HG03103 (cell line): ENCODE results near the gene UGT1A6.
"Not testable (repeated sequence)": the region's sequence is repeated elsewhere in the genome, so short reads cannot be mapped to it uniquely, and the experiment has no call there.

ENCODE experiments used
- ATAC-seq: cut with Tn5 transposase; IDR thresholded peaks from one replicate; pipeline ENCODE4 v1.9.1; 2021; ENCODE audit warnings: low read depth; ENCODE audit not compliant: unreplicated experiment

The UGT1A6 gene

DNA sequence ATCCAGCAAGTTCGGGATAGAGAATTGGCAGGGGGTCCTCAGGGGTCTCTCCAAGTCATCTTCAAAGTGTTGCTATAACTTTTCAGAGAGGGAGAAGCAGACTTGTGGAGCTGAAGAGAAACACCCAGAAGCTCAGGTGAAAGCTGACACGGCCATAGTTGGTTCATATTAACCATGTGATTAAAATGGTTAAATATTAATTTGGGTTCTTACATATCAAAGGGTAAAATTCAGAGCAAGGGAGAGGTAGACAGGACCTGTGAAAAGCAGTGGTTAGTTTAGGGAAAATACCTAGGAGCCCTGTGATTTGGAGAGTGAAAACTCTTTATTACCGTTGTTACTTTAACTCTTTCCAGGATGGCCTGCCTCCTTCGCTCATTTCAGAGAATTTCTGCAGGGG, at the start of gene UGT1A6:
Gene UGT1A6 (plus strand): TSS at position 243 of the 400 bp plus-strand sequence. CDS start 115 bp downstream, at position 358.
- ATAC-seq: no peak

GRCh38 chr2:233643128-233643527, 49.6 kb upstream of the UGT1A6 start:
- ATAC-seq: no peak

- ATAC-seq: not testable (repeated sequence)
These were observed 46.7 kb upstream of the UGT1A6 start for GRCh38 chr2:233646033-233646432.

DNA sequence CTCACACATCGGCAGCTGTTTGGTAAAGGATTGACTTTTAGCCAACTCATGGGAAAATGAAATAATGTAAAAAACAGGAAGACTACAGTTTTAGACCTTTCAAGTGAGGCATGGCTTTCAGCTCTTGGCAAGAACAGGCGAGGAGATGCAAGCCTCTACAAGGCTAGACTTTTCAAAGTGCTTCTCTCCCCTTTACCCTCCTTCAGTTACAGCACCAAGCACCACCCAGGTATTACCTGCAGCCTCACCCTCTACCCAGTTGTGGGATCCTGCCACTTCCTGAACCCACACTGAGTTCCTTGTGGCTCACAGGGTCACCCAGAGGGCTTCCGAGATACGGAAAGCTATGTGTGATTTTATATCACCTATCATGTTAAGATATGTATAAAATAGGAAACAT, 41.7 kb upstream of the UGT1A6 start:
- no peak for ATAC-seq

- ATAC-seq: no peak
These were observed 41.3 kb upstream of the UGT1A6 start for GRCh38 chr2:233651430-233651829.

GRCh38 chr2:233654501-233654900, 38.2 kb upstream of the UGT1A6 start:
- no peak for ATAC-seq

DNA sequence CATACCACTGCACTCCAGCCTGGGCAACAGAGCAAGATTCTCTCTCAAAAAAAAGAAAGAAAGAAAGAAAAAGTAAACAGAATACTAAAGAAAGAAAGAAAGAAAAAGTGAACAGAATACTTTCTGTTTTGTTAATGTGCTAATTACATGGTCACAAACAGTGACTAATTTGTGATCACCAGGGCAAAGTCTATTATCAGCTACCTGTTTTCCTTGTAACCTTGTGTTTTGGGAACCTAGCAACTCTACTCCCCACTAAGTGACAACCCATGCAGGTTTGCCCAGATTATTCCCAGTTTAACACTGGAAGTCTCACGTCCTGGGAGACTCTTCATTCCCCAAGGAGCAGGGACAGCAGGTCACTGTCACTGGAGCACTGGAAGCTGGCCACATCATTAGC, 37.6 kb upstream of the UGT1A6 start:
- no peak for ATAC-seq

- ATAC-seq: not testable (repeated sequence)
These were observed 36.7 kb upstream of the UGT1A6 start for GRCh38 chr2:233655943-233656342.

DNA sequence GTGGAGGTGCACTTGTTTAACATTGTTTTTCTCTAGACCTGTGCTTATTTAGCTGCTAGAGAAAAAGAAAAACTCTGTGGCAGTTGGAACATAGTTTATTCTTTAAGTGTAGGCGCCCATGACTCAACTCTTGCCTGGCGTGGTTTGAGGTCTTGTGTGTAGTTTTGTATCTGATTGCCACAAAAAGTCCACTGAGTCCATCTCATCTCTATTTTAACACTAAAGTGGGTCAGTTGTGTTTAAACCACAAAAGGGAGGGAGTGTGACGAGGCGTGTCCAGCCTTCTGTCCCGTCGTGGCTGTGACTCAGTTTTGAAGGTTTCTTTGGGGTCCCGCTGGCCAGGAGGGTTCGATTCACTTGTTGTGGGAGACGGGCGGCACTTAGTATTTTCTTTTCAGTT, 36.2 kb upstream of the UGT1A6 start:
- no peak for ATAC-seq

DNA sequence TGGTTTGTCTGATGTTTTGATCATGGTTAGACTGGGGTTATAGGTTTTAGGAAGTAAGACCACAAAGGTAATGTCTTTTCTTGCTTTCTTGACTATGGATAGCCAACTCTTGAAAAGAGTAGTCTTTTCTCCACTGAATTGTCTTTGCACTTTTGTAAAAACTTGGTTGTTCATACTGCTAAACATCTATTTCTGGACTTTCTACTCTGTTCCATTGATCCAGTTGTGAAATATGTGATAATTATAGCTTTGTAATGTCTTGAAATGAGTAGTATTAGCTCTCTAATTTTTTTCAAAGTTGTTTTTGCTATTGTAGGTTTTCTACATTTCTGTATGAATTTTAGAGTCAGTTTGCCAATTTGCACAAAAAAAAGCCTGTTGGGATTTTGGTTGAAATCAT, 34.1 kb upstream of the UGT1A6 start:
- no peak for ATAC-seq

DNA sequence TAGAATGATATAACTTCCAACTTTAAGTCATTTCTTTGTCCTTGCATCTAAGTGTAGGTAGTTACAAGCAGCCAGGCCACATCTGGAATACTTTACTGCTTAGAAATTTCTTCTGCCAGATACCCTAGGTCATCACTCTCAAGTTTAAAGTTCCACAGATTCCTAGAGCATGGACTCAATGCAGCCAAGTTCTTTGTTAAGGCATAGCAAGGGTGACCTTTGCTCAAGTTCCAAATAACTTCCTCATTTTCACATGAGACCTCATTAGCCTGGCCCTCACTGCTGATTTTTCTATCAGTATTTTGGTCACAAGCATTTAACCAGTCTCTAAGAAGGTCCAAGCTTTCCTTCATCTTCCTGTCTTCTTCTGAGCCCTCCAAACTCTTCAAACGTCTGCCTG, 28.8 kb upstream of the UGT1A6 start:
- no peak for ATAC-seq

DNA sequence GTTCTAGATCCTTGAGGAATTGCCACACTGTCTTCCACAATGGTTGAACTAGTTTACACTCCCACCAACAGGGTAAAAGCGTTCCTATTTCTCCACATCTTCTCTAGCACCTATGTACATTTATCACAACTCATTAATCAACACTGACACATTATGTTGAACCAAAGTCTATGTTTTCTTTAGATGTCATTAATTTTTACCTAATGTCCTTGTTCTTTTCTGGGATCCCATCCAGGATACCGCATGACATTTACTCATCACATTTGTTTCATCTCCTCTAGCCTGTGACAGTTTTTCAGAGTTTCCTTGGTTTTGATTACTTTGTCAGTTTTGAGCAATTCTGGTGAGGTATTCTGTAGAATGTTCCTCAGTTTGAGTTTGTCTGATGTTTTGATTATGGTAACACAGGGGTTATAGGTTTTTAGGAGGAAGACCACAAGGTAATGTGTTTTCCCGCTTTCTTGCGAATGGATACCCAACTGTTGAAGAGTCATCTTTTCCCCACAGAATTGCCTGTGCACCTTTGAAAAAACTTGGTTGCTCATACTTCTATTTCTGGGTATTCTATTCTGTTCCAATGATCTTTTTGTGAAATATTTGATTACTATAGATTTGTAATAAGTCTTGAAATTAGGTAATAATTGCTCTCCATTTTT, 24.0 kb upstream of the UGT1A6 start:
- no peak for ATAC-seq

- ATAC-seq: no peak
These were observed 21.2 kb upstream of the UGT1A6 start, which contains the start of gene UGT1A9 for GRCh38 chr2:233671290-233672161. TSS of gene UGT1A9 (plus strand) at chr2:233671898. CDS start at chr2:233671935, 37 bp downstream.

- ATAC-seq: no peak
These were observed 19.8 kb upstream of the UGT1A6 start for GRCh38 chr2:233672886-233673285.

GRCh38 chr2:233673896-233674295, 18.8 kb upstream of the UGT1A6 start:
- no peak for ATAC-seq

DNA sequence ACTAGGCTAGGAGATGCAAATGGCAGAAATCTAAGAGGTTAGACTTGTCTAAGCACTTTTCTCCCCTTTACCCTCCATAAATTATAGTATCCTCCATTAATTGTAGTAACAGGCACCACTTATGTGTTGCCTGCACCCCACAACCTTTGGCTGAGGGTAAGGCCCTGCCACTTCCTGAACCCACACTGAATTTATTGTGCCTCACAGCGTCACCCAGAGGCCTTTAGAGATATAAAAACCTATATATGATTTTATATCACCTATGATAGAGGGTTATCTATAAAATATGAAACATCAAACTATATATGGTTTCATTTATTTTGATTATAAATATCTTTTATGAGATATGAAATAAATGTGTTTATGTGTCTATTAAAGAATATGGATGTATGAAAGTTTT, 18.4 kb upstream of the UGT1A6 start:
- no peak for ATAC-seq

GRCh38 chr2:233674995-233675394, 17.7 kb upstream of the UGT1A6 start:
- ATAC-seq: no peak

- no peak for ATAC-seq
These were observed 16.6 kb upstream of the UGT1A6 start for GRCh38 chr2:233676046-233676445.

GRCh38 chr2:233679196-233679595, 13.5 kb upstream of the UGT1A6 start:
- no peak for ATAC-seq

DNA sequence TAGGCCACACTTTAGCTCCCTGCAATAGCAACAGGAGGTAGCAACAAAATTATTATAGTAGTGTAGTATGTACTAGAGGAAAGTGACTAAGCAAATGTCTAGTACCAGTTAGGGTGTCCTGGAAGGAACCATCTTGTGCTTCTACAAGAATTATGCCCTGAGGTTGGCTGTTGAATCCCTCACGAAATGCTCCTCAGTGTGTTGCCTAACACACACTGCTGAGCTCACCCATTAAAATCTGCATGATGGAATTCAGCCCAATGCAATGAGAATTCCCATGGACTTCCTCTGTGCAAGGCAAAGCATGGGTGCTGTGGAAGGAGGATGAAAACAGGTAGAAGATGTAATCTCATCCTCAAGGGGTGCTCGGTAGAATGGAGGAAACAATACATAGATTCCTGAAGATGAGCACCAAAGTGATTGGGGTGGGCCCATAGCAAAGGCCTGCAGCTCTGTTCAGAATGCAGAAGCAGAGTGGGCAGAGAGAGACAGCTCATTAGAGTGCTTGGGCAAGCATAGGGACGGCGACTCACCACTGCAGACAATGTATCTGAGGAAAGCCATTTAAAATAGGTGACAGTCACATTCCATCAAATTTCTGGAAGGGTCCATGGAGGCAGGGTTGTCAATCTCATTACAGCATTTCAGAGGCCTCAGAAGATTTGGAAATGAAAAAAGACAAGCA, 12.2 kb upstream of the UGT1A6 start:
- no peak for ATAC-seq

DNA sequence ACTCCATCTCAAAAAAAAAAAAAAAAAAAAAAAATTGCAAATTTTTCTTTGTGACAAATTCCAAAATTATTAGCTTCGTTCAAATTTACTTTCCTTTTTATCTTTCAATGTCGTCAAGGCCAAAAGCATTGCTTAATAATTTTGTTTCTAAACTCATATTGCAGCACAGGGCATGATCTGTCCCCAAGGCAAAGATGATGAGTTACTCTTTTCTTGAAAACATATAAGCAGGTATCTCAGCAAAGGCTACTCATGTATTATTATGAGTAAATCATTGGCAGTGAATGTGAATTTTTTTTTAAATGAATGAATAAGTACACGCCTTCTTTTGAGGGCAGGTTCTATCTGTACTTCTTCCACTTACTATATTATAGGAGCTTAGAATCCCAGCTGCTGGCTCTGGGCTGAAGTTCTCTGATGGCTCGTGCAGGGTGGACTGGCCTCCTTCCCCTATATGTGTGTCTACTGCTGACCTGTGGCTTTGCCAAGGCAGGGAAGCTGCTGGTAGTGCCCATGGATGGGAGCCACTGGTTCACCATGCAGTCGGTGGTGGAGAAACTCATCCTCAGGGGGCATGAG, 11.1 kb upstream of the UGT1A6 start, which contains the start of gene UGT1A7:
Gene UGT1A7 (plus strand): TSS at position 381 of the 579 bp plus-strand sequence. CDS start 37 bp downstream, at position 418.
- no peak for ATAC-seq
